Vagina (tissue), 2 donors: ENCODE results near the gene HECTD2. TPM values are rescaled to one million over a fixed set of nuclear protein-coding genes. Genes with fewer than 3 reads are reported as not detected.
"Not testable (repeated sequence)": the region's sequence is repeated elsewhere in the genome, so short reads cannot be mapped to it uniquely, and the experiment has no call there.

ENCODE experiments used
- DNase-seq, 2 donors: peaks; one replicate each; pipeline ENCODE4 v3.0.0-alpha.2; 2017; ENCODE audit errors: extremely low spot score in 2 of 2
- H3K27ac ChIP-seq: fragments of 200-600 bp; sonication (generic); one replicate; pipeline ENCODE4 v1.5.1; 2019
- H3K27me3 ChIP-seq: fragments of 200-600 bp; sonication (generic); one replicate; pipeline ENCODE4 v1.5.1; 2019
- H3K36me3 ChIP-seq, 2 donors: fragments of 200-600 bp; sonication (generic); one replicate each; pipeline ENCODE4 v1.5.1; 2017 to 2019
- H3K4me1 ChIP-seq: fragments of 200-600 bp; sonication (generic); one replicate; pipeline ENCODE4 v1.5.1; 2019
- H3K4me3 ChIP-seq, 2 donors: fragments of 200-600 bp; sonication (generic); 1 replicate in 1 of 2; 2 replicates in 1 of 2; pipeline ENCODE4 v1.5.1; 2016 to 2019
- H3K9me3 ChIP-seq: fragments of 200-600 bp; sonication (generic); one replicate; pipeline ENCODE4 v1.5.1; 2019
- CTCF ChIP-seq, 3 experiments: fragments of 450-650 bp in 2 of 3; fragments of 200-600 bp in 1 of 3; sonication (generic) in 1 of 3; IDR thresholded peaks; one replicate each; pipeline ENCODE4 v1.5.1; 2017 to 2019; ENCODE audit warnings: antibody characterized with exemption in 3 of 3, mild to moderate bottlenecking in 2 of 3, moderate library complexity in 2 of 3
- POLR2A ChIP-seq, 2 donors: fragments of 450-650 bp; IDR thresholded peaks; one replicate each; pipeline ENCODE4 v1.6.1; 2017; ENCODE audit warnings: antibody characterized with exemption in 2 of 2, mild to moderate bottlenecking in 2 of 2, moderate library complexity in 2 of 2
- POLR2AphosphoS5 ChIP-seq, 2 donors: sonication (generic); formaldehyde crosslinking; IDR thresholded peaks; one replicate each; pipeline ENCODE4 v1.9.0; 2017; ENCODE audit warnings: antibody characterized with exemption in 2 of 2, mild to moderate bottlenecking in 2 of 2, low read depth in 1 of 2; ENCODE audit not compliant: insufficient read depth in 1 of 2
- intact Hi-C: fragments of 100-400 bp; cut with DNase I; formaldehyde crosslinking; loops from one replicate; pipeline ENCODE4 v1.15.1; 2023
- total RNA-seq: library from RNA; depleted of rRNA; stranded (reverse); fragments of >200 nt; gene quantifications from one replicate; pipeline ENCODE4 v1.2.3, GENCODE V29; 2016

HECTD2 gene
- total RNA-seq, 1 donor from 2014 or later, result 13.3 TPM

DNA sequence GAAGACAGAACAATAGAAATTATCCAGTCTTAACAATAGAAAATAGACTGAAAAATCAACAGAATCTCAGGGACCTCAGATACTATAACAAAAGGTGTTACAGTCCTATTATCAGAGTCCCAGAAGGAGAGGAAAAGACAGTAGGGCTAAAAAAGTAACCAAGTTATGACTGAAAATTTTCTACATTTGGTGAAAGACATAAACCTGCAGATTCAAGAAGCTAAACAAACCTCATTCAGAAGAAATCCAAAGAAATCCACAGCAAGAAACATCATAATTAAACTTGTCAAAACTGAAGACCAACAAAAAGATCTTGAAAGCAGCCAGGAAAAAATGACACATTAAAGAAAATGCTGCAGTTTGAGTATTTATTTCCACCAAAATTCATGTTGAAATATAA is 41.9 kb downstream of the HECTD2 start:
- TF ChIP-seq CTCF (IDR thresholded peaks at IDR 0.05), result no peak
- no peak overlapping the region for H3K27ac ChIP-seq
- no peak for DNase-seq
- intact Hi-C loops, result no loop called here
- H3K4me1 ChIP-seq, result no peaks in the 10 kb centered on the region
- H3K27me3 ChIP-seq, result no peaks in the 10 kb centered on the region
- H3K4me3 ChIP-seq, result no peak overlapping the region
- H3K9me3 ChIP-seq, result peaks cover 20% of the 10 kb centered on the region
- H3K36me3 ChIP-seq, result no peaks in the 10 kb centered on the region

DNA sequence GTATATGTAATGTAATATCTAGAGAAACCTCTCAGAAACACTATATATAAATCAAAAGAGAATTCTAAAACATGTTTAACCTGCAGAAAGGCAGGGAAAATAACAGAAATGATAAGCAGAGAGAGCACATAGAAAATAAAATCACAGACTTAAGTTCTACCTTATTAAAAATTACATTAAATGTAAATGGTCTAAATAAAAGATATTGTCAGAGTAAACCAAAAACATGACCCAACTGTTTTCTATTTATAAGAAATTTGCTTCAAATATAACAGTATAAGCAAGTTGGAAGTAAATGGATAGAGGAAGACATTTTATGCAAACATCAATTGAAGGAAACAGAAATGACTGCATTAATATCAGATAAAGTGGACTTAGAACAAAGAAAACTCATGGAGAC is 43.4 kb downstream of the HECTD2 start:
- H3K36me3 ChIP-seq, result no peaks in the 10 kb centered on the region
- H3K4me3 ChIP-seq, result no peak overlapping the region
- no peak overlapping the region for H3K27ac ChIP-seq
- TF ChIP-seq POLR2A (IDR thresholded peaks at IDR 0.05), result no peak
- no peaks in the 10 kb centered on the region for H3K4me1 ChIP-seq
- H3K27me3 ChIP-seq, result no peaks in the 10 kb centered on the region
- peaks cover 20% of the 10 kb centered on the region for H3K9me3 ChIP-seq
- DNase-seq, result no peak
- intact Hi-C loops, result no loop called here

- H3K27ac ChIP-seq, intact Hi-C loops, H3K4me1 ChIP-seq, H3K27me3 ChIP-seq, DNase-seq, H3K4me3 ChIP-seq, H3K36me3 ChIP-seq: not testable (repeated sequence)
- peaks cover 20% of the 10 kb centered on the region for H3K9me3 ChIP-seq
Measured at GRCh38 chr10:91455135-91455534, 45.0 kb downstream of the HECTD2 start.

DNA sequence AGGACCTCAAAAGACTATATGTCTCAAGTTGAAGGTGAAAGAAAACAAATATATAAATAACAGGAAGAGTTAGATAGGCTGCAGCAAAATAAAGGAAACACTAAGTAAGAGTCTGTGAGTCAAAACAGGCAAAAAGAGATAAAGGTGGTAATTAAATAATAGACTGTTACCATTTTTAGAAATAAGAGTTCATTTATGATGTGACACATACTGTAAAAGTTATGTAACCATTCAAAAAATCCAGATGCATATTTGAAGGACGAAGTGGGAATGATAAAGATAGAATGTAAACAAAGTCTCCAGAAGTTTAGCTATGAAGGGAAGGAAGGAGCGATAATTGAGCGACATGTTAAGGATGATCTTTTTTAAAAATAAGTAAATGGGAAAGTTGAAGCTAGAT is 50.5 kb downstream of the HECTD2 start:
- intact Hi-C loops, result no loop called here
- Histone ChIP-seq H3K36me3 (peaks cover 0 to 37% of the 10 kb centered on the region in 2 donors), H3K27ac (no peak overlapping the region), H3K9me3 (no peaks in the 10 kb centered on the region), H3K4me3 (no peak overlapping the region), H3K27me3 (no peaks in the 10 kb centered on the region), H3K4me1 (no peaks in the 10 kb centered on the region)
- no peak for DNase-seq
- TF ChIP-seq POLR2A (IDR thresholded peaks at IDR 0.05) (no peak), CTCF (IDR thresholded peaks at IDR 0.05) (no peak), POLR2AphosphoS5 (IDR thresholded peaks at IDR 0.05; ENCODE audit: insufficient read depth in 1 of 2, low read depth in 1 of 2) (no peak)

- H3K4me1 ChIP-seq, result no peaks in the 10 kb centered on the region
- TF ChIP-seq CTCF (IDR thresholded peaks at IDR 0.05) (no peak), POLR2A (IDR thresholded peaks at IDR 0.05) (no peak), POLR2AphosphoS5 (IDR thresholded peaks at IDR 0.05; ENCODE audit: insufficient read depth in 1 of 2, low read depth in 1 of 2) (no peak)
- no peak overlapping the region for H3K4me3 ChIP-seq
- no peak overlapping the region for H3K27ac ChIP-seq
- no peaks in the 10 kb centered on the region for H3K9me3 ChIP-seq
- no peaks in the 10 kb centered on the region for H3K27me3 ChIP-seq
- DNase-seq, result no peak
- intact Hi-C loops, result no loop called here
- H3K36me3 ChIP-seq, result peaks cover 0 to 46% of the 10 kb centered on the region in 2 donors
Measured at GRCh38 chr10:91462423-91462822, 52.3 kb downstream of the HECTD2 start.

GRCh38 chr10:91464500-91464899 is 54.4 kb downstream of the HECTD2 start:
- Histone ChIP-seq H3K27ac (no peak overlapping the region), H3K36me3 (peaks cover 0 to 46% of the 10 kb centered on the region in 2 donors), H3K27me3 (no peaks in the 10 kb centered on the region), H3K4me1 (no peaks in the 10 kb centered on the region), H3K4me3 (no peak overlapping the region), H3K9me3 (no peaks in the 10 kb centered on the region)
- DNase-seq, result no peak
- intact Hi-C loops, result no loop called here
- no peak for TF ChIP-seq POLR2A (IDR thresholded peaks at IDR 0.05)
- no peak for TF ChIP-seq POLR2AphosphoS5 (IDR thresholded peaks at IDR 0.05; ENCODE audit: insufficient read depth in 1 of 2, low read depth in 1 of 2)
- TF ChIP-seq CTCF (IDR thresholded peaks at IDR 0.05), result no peak
